Fibroblast of peridontal ligament (primary cell): ENCODE data around the gene HINT1.
A peak's percentile ranks its signal among the peaks of the same experiment; 100 is the strongest.
"Not testable (repeated sequence)": the region's sequence is repeated elsewhere in the genome, so short reads cannot be mapped to it uniquely, and the experiment has no call there.

ENCODE experiments used
- DNase-seq: peaks from one replicate; pipeline ENCODE4 v3.0.0-alpha.2; 2010; ENCODE audit errors: extremely low read depth

The HINT1 gene

GRCh38 chr5:131165119-131165727 lies at the start of gene HINT1:
Gene HINT1 (minus strand): TSS chr5:131165256. CDS start chr5:131165205, 51 bp downstream.
- DNase-seq: peak; percentile 85

GRCh38 chr5:131214609-131215227 lies 49.7 kb upstream of the HINT1 start:
- DNase-seq: no peak

- DNase-seq: peak; percentile 20
These were observed 47.5 kb upstream of the HINT1 start for GRCh38 chr5:131212471-131213021.

GRCh38 chr5:131211669-131212068 lies 46.6 kb upstream of the HINT1 start:
- DNase-seq: no peak

- DNase-seq: no peak
These were observed 45.1 kb upstream of the HINT1 start for GRCh38 chr5:131210151-131210510.

GRCh38 chr5:131209506-131210150 lies 44.6 kb upstream of the HINT1 start:
- DNase-seq: no peak

GRCh38 chr5:131209175-131209505 lies 44.1 kb upstream of the HINT1 start:
- DNase-seq: no peak

- DNase-seq: no peak
These were observed 41.7 kb upstream of the HINT1 start for GRCh38 chr5:131206772-131207171.

GRCh38 chr5:131206061-131206460 lies 41.0 kb upstream of the HINT1 start:
- no peak for DNase-seq

GRCh38 chr5:131204964-131205363 lies 39.9 kb upstream of the HINT1 start:
- no peak for DNase-seq

- DNase-seq: no peak
These were observed 35.5 kb upstream of the HINT1 start for GRCh38 chr5:131200560-131200959.

- DNase-seq: peak; percentile 86
These were observed 33.6 kb upstream of the HINT1 start for GRCh38 chr5:131198625-131199024.

GRCh38 chr5:131196331-131196730 lies 31.3 kb upstream of the HINT1 start:
- DNase-seq: peak; percentile 13

GRCh38 chr5:131195696-131196095 lies 30.6 kb upstream of the HINT1 start:
- no peak for DNase-seq

- DNase-seq: no peak
These were observed 29.7 kb upstream of the HINT1 start for GRCh38 chr5:131194725-131195124.

- not testable (repeated sequence) for DNase-seq
These were observed 28.8 kb upstream of the HINT1 start for GRCh38 chr5:131193897-131194296.

- peak; percentile 31 for DNase-seq
These were observed 28.1 kb upstream of the HINT1 start for GRCh38 chr5:131193106-131193505.

- DNase-seq: peak; percentile 31
These were observed 21.7 kb upstream of the HINT1 start for GRCh38 chr5:131186561-131187256.

GRCh38 chr5:131185523-131186104 lies 20.6 kb upstream of the HINT1 start:
- DNase-seq: no peak

- DNase-seq: no peak
These were observed 17.8 kb upstream of the HINT1 start for GRCh38 chr5:131182839-131183238.

GRCh38 chr5:131180407-131180806 lies 15.4 kb upstream of the HINT1 start:
- no peak for DNase-seq

GRCh38 chr5:131171276-131171810 lies 6.3 kb upstream of the HINT1 start:
- DNase-seq: no peak
